Measurements from ENCODE around the gene SORBS1.

The SORBS1 gene

DNA sequence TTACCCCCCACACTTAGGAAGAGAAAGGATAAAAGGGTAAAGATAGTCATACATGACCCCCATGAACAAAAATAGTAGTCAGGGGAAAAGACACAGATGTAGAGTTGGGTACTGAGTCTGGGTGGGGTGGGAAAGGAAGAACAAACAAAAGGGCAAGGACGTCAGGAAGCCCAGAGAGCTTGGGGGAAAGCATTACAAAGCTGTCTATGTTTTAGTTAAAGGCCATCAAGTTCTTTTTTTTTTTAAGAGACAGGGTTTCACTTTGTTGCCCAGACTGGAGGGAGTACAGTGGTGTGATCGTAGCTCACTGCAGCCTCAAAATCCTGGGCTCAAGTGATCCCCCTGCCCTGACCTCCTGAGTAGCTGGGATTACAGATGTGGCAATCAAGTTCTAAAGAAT is 172.0 kb downstream of the SORBS1 start:
- Histone ChIP-seq H3K9ac (ENCODE audit: low read depth in 1 of 2, low read length in 2 of 2) (no peak overlapping the region), H3K36me3 (ENCODE audit: control insufficient read depth in 2 of 2, insufficient read depth in 2 of 2, low read length in 2 of 2) (peaks cover 0 to 2% of the 10 kb centered on the region in 2 donors), H3K27me3 (ENCODE audit: control insufficient read depth in 2 of 2, insufficient read depth in 2 of 2, low read length in 2 of 2) (no peaks in the 10 kb centered on the region), H3K4me3 (ENCODE audit: low read length in 2 of 2) (no peak overlapping the region), H3K9me3 (ENCODE audit: control insufficient read depth in 2 of 2, low read length in 2 of 2) (no peaks in the 10 kb centered on the region), H3K27ac (ENCODE audit: low read depth in 2 of 2, low read length in 2 of 2) (no peak overlapping the region), H3K4me1 (ENCODE audit: control insufficient read depth in 2 of 2, insufficient read depth in 2 of 2, low read length in 2 of 2) (peaks cover 0 to 8% of the 10 kb centered on the region in 2 donors)

DNA sequence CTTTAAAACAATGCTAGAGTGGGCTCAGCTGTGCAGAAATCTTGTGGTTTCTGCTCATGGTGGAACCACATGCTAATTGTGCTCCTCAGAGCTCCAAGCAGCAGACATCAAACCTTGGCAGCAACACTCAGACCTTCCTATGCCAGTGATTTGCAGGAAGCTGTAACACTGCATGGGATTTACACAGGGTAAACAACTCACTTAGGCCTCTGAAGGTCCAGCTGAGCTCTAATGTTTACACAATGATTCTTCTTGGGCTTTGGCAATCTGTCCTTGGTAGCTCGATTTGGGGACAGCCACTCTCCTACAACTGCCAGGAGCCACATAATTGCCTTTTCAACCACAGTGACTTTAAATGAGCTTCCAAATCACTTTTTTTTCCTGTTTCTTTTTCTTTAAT is 172.6 kb downstream of the SORBS1 start:
- Histone ChIP-seq H3K36me3 (ENCODE audit: control insufficient read depth in 2 of 2, insufficient read depth in 2 of 2, low read length in 2 of 2) (peaks cover 0 to 6% of the 10 kb centered on the region in 2 donors), H3K9me3 (ENCODE audit: control insufficient read depth in 2 of 2, low read length in 2 of 2) (no peaks in the 10 kb centered on the region), H3K4me3 (ENCODE audit: low read length in 2 of 2) (no peak overlapping the region), H3K27me3 (ENCODE audit: control insufficient read depth in 2 of 2, insufficient read depth in 2 of 2, low read length in 2 of 2) (no peaks in the 10 kb centered on the region), H3K9ac (ENCODE audit: low read depth in 1 of 2, low read length in 2 of 2) (no peak overlapping the region), H3K27ac (ENCODE audit: low read depth in 2 of 2, low read length in 2 of 2) (no peak overlapping the region), H3K4me1 (ENCODE audit: control insufficient read depth in 2 of 2, insufficient read depth in 2 of 2, low read length in 2 of 2) (peaks cover 0 to 8% of the 10 kb centered on the region in 2 donors)

DNA sequence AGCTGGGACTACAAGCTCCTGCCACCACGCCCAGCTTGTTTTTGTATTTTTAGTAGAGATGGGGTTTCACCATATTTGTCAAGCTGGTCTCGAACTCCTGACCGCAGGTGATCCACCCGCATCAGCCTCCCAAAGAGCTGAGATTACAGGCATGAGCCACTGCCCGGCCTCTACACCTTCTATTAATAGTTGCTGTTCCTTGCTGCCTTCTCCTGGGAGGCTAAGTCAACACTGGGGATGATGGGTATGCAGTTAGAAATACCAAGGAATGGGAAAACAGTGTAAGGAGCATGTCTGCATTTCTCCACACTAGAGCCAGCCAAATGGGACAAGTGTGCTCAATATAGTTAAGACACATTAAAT is 173.1 kb downstream of the SORBS1 start:
- Histone ChIP-seq H3K9me3 (ENCODE audit: control insufficient read depth in 2 of 2, low read length in 2 of 2) (no peaks in the 10 kb centered on the region), H3K27me3 (ENCODE audit: control insufficient read depth in 2 of 2, insufficient read depth in 2 of 2, low read length in 2 of 2) (no peaks in the 10 kb centered on the region), H3K4me1 (ENCODE audit: control insufficient read depth in 2 of 2, insufficient read depth in 2 of 2, low read length in 2 of 2) (peaks cover 0 to 8% of the 10 kb centered on the region in 2 donors), H3K9ac (ENCODE audit: low read depth in 1 of 2, low read length in 2 of 2) (no peak overlapping the region), H3K27ac (ENCODE audit: low read depth in 2 of 2, low read length in 2 of 2) (no peak overlapping the region), H3K4me3 (ENCODE audit: low read length in 2 of 2) (no peak overlapping the region), H3K36me3 (ENCODE audit: control insufficient read depth in 2 of 2, insufficient read depth in 2 of 2, low read length in 2 of 2) (peaks cover 0 to 4% of the 10 kb centered on the region in 2 donors)

DNA sequence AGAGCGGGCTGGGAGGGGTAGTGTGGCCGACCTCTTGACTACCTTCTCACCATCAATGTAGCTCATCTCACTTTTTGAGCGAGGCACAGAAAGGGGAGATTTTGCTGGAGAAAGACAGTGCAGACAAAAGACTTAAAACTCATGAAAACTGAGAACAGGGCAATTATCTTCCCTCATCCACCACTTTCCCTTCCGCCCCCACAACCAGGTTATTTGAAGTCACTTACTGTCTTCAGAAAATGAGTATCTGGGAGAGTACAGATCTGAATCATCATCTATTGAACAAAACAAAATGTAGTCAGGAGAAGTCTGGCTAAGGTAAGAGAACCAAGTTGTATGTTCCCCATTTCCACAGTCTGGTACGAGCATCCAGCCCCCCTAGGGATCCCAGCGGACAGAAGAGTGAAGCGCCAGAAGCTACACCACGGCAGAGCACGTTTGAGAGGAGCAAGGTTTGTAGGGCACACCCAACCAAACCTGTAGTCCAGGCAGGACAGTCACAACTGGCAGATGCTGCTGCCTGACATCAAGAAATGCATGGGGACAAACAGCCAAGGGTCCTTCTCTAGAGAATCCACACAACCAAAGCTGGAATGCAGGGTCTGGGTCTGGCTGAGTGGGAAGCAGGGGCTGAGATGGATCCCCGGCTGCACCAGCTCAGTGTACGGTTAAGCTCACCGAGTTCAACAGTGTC is 177.0 kb downstream of the SORBS1 start:
- H3K9ac ChIP-seq (ENCODE audit: low read depth in 1 of 2, low read length in 2 of 2): no peak overlapping the region
- H3K4me1 ChIP-seq (ENCODE audit: control insufficient read depth in 2 of 2, insufficient read depth in 2 of 2, low read length in 2 of 2): peaks cover 0 to 9% of the 10 kb centered on the region in 2 donors
- no peaks in the 10 kb centered on the region for H3K9me3 ChIP-seq (ENCODE audit: control insufficient read depth in 2 of 2, low read length in 2 of 2)
- H3K36me3 ChIP-seq (ENCODE audit: control insufficient read depth in 2 of 2, insufficient read depth in 2 of 2, low read length in 2 of 2): peaks cover 9 to 14% of the 10 kb centered on the region in 2 donors
- no peak overlapping the region for H3K27ac ChIP-seq (ENCODE audit: low read depth in 2 of 2, low read length in 2 of 2)
- no peak overlapping the region for H3K4me3 ChIP-seq (ENCODE audit: low read length in 2 of 2)
- H3K27me3 ChIP-seq (ENCODE audit: control insufficient read depth in 2 of 2, insufficient read depth in 2 of 2, low read length in 2 of 2): no peaks in the 10 kb centered on the region

DNA sequence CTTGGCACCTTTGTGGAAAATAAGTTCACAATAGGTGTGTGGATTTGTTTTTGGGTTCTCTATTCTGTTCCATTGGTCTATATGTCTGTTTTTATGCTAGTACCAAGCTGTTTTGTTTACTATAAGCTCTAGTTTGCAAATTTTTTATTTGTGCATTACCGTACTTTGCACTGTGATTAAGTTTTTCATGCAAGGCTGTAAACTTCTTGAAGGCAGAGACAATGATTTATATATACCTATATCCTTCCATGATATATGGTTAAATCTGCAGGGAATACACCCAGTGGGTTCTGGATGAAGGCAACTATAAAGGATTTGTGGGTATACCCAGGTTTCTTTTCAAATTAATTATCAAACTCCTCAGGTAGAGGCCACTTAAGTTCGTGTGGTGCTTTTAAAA is 178.6 kb downstream of the SORBS1 start:
- Histone ChIP-seq H3K36me3 (ENCODE audit: control insufficient read depth in 2 of 2, insufficient read depth in 2 of 2, low read length in 2 of 2) (peaks cover 9 to 14% of the 10 kb centered on the region in 2 donors), H3K27me3 (ENCODE audit: control insufficient read depth in 2 of 2, insufficient read depth in 2 of 2, low read length in 2 of 2) (no peaks in the 10 kb centered on the region), H3K27ac (ENCODE audit: low read depth in 2 of 2, low read length in 2 of 2) (no peak overlapping the region), H3K9ac (ENCODE audit: low read depth in 1 of 2, low read length in 2 of 2) (no peak overlapping the region), H3K4me3 (ENCODE audit: low read length in 2 of 2) (no peak overlapping the region), H3K4me1 (ENCODE audit: control insufficient read depth in 2 of 2, insufficient read depth in 2 of 2, low read length in 2 of 2) (peaks cover 0 to 4% of the 10 kb centered on the region in 2 donors), H3K9me3 (ENCODE audit: control insufficient read depth in 2 of 2, low read length in 2 of 2) (no peaks in the 10 kb centered on the region)

DNA sequence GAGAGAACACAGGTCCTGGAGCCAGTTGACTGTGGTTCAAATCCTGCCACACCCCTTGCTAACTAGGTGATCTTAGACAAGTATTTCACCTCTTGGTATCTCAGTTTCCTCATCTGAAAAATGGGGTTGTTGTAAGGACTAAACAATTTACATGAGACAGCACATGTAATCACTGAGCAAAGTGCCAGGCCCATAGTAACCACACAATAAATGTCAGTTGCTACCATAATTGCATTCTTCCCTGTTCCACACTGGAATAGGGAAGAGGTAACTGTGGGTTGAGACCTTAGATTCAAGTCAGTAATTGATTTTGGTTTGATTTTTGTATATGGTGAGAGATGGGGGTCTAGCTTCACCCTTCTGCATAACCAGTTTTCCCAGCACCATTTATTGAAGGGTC is 179.0 kb downstream of the SORBS1 start:
- Histone ChIP-seq H3K36me3 (ENCODE audit: control insufficient read depth in 2 of 2, insufficient read depth in 2 of 2, low read length in 2 of 2) (peaks cover 10 to 14% of the 10 kb centered on the region in 2 donors), H3K27ac (ENCODE audit: low read depth in 2 of 2, low read length in 2 of 2) (no peak overlapping the region)

DNA sequence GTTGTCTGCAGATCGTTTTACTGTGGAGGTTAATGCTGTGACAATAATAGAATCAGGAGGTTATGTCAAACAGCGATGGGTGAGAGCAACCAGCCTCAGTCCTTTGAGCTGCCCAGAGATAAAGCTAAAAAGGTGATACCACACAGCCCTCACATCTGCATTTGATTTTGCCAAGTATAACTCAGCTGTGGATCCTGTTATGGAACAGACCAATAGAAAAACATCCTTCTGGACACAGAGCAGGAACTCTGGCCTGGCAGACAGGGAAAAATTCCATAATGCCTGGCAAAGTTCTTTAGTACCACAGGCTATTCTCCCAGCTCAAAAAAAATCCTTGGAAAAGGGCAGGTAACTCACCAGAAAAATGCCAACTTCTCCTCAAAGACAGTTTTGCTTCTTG is 183.2 kb downstream of the SORBS1 start:
- Histone ChIP-seq H3K9ac (ENCODE audit: low read depth in 1 of 2, low read length in 2 of 2) (no peak overlapping the region), H3K4me1 (ENCODE audit: control insufficient read depth in 2 of 2, insufficient read depth in 2 of 2, low read length in 2 of 2) (peaks cover 0 to 4% of the 10 kb centered on the region in 2 donors), H3K27ac (ENCODE audit: low read depth in 2 of 2, low read length in 2 of 2) (no peak overlapping the region), H3K36me3 (ENCODE audit: control insufficient read depth in 2 of 2, insufficient read depth in 2 of 2, low read length in 2 of 2) (peaks cover 10 to 11% of the 10 kb centered on the region in 2 donors), H3K9me3 (ENCODE audit: control insufficient read depth in 2 of 2, low read length in 2 of 2) (no peaks in the 10 kb centered on the region), H3K4me3 (ENCODE audit: low read length in 2 of 2) (no peak overlapping the region), H3K27me3 (ENCODE audit: control insufficient read depth in 2 of 2, insufficient read depth in 2 of 2, low read length in 2 of 2) (no peaks in the 10 kb centered on the region)

More for the DNA sequence above, 179.0 kb downstream of the SORBS1 start:
- Histone ChIP-seq H3K4me3 (ENCODE audit: low read length in 2 of 2) (no peak overlapping the region), H3K9me3 (ENCODE audit: control insufficient read depth in 2 of 2, low read length in 2 of 2) (no peaks in the 10 kb centered on the region), H3K27me3 (ENCODE audit: control insufficient read depth in 2 of 2, insufficient read depth in 2 of 2, low read length in 2 of 2) (no peaks in the 10 kb centered on the region), H3K4me1 (ENCODE audit: control insufficient read depth in 2 of 2, insufficient read depth in 2 of 2, low read length in 2 of 2) (peaks cover 0 to 4% of the 10 kb centered on the region in 2 donors), H3K9ac (ENCODE audit: low read depth in 1 of 2, low read length in 2 of 2) (no peak overlapping the region)

DNA sequence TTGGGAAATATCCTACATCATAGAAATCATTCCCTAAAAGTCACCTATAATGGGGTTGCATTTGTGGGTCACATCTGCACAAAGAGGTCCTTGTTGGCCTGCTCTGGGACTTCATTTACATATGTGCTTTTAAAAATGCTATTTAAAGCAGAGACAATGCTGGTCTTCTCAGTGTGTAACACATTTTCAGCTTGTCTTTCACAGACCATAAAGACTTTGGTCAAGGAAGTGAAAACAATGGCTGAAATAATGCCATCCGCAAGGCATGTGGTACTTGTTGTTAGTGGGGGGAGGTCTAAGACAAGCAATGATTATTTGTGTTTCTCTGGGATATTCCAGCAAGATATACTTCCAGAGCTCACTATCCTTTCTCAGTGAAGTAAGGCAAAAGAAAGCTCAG is 185.8 kb downstream of the SORBS1 start:
- Histone ChIP-seq H3K36me3 (ENCODE audit: control insufficient read depth in 2 of 2, insufficient read depth in 2 of 2, low read length in 2 of 2) (peaks cover 1 to 2% of the 10 kb centered on the region in 2 donors), H3K9me3 (ENCODE audit: control insufficient read depth in 2 of 2, low read length in 2 of 2) (no peaks in the 10 kb centered on the region), H3K4me1 (ENCODE audit: control insufficient read depth in 2 of 2, insufficient read depth in 2 of 2, low read length in 2 of 2) (peaks cover 0 to 2% of the 10 kb centered on the region in 2 donors), H3K9ac (ENCODE audit: low read depth in 1 of 2, low read length in 2 of 2) (no peak overlapping the region), H3K4me3 (ENCODE audit: low read length in 2 of 2) (no peak overlapping the region), H3K27ac (ENCODE audit: low read depth in 2 of 2, low read length in 2 of 2) (no peak overlapping the region), H3K27me3 (ENCODE audit: control insufficient read depth in 2 of 2, insufficient read depth in 2 of 2, low read length in 2 of 2) (no peaks in the 10 kb centered on the region)

DNA sequence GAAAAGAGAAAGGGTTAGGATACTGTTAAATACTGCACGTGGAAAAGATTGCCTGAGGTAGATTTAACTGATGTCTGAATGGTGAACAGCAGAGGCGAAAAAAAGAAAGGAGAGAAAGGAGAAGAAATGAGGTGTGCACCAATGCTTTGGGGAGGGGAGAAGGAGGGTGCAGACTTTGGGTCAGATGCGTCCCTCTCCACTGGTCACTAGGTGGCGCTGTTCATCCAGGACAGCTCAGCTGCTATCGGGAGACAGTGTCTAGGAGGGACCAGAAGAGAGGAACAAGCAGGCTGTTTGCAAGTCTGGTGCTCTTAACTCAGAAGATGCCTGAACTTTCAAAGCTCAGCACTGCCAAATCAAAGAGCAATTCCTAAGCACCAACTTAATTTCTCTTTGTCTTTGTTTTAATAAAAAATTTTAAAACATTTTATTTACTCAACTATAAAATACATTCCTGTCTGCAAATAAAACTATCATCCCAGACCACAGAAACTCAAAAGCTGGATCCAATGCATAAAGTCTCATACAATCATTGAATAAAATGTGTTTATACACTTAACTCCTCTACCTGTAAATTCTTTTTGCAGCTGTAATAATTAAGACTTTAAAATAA is 186.5 kb downstream of the SORBS1 start:
- Histone ChIP-seq H3K9me3 (ENCODE audit: control insufficient read depth in 2 of 2, low read length in 2 of 2) (no peaks in the 10 kb centered on the region), H3K36me3 (ENCODE audit: control insufficient read depth in 2 of 2, insufficient read depth in 2 of 2, low read length in 2 of 2) (peaks cover 0 to 2% of the 10 kb centered on the region in 2 donors), H3K27me3 (ENCODE audit: control insufficient read depth in 2 of 2, insufficient read depth in 2 of 2, low read length in 2 of 2) (no peaks in the 10 kb centered on the region), H3K27ac (ENCODE audit: low read depth in 2 of 2, low read length in 2 of 2) (no peak overlapping the region), H3K9ac (ENCODE audit: low read depth in 1 of 2, low read length in 2 of 2) (no peak overlapping the region), H3K4me3 (ENCODE audit: low read length in 2 of 2) (no peak overlapping the region), H3K4me1 (ENCODE audit: control insufficient read depth in 2 of 2, insufficient read depth in 2 of 2, low read length in 2 of 2) (peaks cover 0 to 2% of the 10 kb centered on the region in 2 donors)

DNA sequence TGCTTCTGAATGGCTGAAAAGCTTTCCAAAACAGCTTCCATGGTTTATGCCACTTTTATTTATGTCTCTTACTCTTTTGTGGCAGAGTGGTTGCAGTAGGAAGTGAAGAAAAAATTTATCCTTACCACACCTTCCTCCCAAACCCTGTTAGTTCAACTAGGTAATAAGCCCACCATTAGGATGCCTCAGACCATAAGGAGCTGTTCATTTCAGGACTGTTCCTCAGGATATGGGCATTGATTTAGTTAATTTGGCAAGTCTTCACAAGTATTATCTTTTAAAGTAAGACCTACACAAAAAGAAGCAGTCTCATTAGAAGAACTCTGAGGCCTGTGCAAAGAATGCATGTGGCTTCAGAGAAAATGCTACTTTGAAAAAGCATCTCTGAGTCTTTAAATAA is 187.5 kb downstream of the SORBS1 start:
- Histone ChIP-seq H3K4me3 (ENCODE audit: low read length in 2 of 2) (no peak overlapping the region), H3K27ac (ENCODE audit: low read depth in 2 of 2, low read length in 2 of 2) (no peak overlapping the region), H3K9me3 (ENCODE audit: control insufficient read depth in 2 of 2, low read length in 2 of 2) (no peaks in the 10 kb centered on the region), H3K27me3 (ENCODE audit: control insufficient read depth in 2 of 2, insufficient read depth in 2 of 2, low read length in 2 of 2) (no peaks in the 10 kb centered on the region), H3K9ac (ENCODE audit: low read depth in 1 of 2, low read length in 2 of 2) (no peak overlapping the region), H3K4me1 (ENCODE audit: control insufficient read depth in 2 of 2, insufficient read depth in 2 of 2, low read length in 2 of 2) (peaks cover 0 to 2% of the 10 kb centered on the region in 2 donors), H3K36me3 (ENCODE audit: control insufficient read depth in 2 of 2, insufficient read depth in 2 of 2, low read length in 2 of 2) (peaks cover 0 to 2% of the 10 kb centered on the region in 2 donors)

Data from mucosa of rectum (tissue), 2 donors.